ENCODE results near the gene FKBP9.

Gene FKBP9

DNA sequence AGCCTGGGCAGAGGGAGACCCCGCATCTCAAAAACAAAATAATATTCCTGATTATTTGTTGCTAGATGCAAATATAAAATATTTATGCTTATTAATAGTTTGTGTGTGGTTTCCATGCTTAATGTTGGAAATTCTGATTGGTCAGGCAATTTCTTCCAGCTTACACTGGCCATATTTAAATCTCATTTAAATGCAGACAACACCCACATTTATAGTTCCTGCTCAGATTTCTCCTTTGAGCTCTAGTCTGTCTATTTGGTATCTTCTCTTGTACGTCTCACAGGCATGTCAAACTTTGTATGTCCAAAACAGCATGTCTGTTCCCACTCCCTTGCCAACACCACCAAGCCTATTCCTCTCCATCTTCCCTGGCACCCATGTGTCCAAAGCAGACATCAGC is 52.5 kb downstream of the FKBP9 start:
- no peak for ATAC-seq

- no peak for ATAC-seq
Observed at GRCh38 chr7:33012364-33012763, 55.1 kb downstream of the FKBP9 start.

DNA sequence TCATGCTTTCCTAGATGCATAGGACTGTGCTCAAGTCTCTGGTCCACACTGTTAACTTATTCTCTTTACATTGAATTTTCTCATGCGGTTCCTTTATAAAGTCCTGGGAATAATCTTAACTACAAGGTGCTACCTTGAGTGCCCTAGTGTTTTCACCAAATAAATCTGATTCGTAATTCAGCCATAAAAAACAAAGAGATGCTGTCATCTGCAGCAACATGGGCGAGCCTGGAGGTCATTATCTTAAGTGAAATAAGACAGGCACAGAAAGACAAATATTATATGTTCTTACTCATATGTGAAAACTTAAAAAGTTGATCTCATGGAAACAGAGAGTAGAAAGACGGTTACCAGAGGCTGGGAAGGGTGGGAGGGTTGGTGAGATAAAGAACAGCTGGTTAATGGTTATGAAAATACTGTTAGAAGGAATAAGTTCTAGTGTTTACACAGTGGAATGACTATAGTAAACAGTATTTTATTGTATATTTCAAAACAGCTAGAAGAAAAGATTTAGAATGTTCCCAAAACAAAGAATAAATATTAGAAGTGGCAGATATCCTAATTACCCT is 67.0 kb downstream of the FKBP9 start:
- no peak for ATAC-seq

DNA sequence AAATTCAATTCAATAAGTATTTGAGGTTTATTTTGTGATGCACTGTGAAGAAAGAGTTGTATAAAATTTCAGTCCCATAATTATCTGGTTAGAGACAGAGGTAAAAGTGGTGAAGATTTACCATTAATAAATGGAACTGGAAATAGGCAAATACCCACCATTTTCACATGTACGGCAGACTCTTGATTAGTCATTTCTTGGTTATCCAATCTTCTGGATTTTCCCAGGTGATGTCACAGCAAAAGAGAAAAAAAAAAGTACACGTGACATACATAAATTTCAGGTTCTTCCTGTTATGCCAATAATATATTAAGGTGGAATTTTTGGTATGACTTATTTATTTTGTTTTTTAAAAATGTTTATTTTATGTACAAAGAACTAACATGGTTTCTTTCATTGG is 78.5 kb downstream of the FKBP9 start:
- no peak for ATAC-seq

GRCh38 chr7:33038639-33039038 is 81.4 kb downstream of the FKBP9 start:
- ATAC-seq: no peak

DNA sequence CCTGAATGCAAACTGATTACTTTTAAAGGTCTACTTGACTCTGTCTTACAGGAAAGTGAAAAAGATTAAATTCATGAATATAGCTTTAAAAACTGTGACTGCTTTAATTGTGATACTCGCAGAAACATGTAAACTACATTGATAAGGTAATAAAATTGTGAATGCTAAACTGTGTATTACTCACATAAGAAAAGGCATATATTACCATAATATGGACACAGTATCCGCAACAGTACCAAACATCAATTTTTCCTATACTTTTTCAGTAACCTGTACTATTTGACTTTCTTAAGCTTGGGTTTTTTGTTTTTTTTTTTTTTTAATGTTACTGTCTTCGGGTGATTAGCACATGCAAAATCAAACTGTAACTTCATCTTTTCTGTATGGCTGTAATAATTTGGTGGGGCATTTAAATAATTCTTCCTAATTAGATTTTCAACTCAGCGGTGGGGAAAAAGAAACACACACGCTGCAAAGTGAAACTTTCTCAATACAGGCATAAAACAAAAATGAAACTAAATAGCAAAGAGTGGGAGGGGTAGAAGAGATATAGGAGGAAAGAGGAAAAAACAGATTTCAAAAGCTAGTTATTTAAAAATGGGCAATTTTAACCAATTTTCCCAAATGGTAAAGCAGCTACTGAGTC is 82.1 kb downstream of the FKBP9 start:
- no peak for ATAC-seq

DNA sequence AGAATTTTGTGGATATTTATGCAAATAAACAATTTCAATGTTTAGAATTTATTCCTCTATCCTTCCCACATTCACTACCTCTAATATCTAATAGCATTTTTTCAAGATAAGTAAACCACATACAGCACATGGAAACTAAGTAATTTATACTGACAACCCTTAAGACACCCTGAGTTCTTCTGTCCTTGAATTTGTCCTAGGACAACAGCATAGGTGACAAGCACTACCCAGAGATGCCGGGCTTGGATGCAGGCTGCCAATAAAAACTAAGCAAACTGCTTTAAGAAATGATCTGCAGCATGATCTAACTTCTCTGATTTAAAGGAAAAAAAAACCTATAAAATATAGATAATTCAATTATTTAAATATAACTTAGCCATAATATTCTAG is 82.7 kb downstream of the FKBP9 start:
- ATAC-seq: no peak

DNA sequence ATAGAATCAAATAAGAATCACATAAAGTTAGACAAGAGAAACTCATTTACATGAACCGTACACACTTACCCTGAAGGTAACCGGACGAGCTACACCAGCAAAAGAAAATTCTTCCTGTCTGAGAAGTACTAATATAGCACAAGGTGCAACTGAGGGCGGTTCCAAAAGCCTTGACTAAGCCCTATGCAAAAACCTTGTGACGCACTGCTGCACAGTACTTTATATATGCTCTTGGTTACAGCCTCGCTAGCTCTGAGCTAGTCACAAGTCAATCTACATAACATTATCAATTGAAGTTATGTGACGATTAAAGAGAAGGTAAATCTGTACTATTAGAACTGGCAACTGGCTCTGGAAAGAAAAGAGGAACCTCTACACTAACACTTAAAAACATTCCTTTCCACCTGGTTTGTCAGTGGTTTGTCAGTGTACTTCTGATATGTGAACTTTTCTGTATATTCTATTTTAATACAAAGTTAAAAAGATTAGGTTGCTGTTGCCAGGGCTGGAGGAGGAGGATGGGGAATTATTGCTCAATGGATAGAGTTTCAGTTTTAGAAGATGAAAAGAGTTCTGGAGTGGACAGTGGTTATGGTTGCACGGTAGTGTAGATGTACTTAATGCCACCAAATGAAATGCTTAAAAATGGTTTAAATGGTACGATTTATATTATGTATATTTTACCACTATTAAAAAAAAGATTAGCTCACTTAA is 83.7 kb downstream of the FKBP9 start:
- peak; percentile 99 for ATAC-seq

DNA sequence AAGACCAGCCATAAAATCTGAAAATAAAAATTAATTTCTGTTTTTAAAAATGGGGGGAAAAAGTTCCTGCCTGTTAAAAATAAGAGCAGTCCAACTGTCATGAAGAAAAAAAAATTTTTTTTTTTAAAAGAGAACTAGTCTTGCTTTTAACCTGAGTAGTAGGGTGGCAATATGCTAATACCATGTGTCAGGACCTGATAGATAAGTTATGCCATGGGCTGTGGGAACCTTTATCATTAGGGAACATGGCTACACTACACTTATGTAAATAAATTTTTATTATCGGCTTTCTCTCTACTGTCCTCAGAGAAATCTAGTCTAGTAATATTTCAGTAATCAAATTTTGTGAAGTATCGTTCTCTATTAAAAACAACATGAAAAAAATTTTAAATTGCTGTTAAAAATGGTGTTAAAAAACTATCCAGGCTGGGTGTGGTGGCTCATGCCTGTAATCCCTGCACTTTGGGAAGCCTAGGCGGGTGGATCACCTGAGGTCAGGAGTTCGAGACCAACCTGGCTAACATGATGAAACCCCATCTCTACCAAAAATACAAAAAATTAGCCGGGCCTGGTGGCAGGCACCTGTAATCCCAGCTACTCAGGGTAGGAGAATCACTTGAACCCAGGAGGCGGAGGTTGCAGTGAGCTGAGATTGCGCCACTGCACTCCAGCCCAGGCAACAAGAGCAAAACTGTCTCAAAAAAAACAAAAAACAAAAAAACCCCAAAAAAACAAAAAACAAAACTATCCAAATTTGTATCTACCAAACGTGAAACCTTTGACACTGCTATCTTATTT is 84.6 kb downstream of the FKBP9 start:
- ATAC-seq: no peak

DNA sequence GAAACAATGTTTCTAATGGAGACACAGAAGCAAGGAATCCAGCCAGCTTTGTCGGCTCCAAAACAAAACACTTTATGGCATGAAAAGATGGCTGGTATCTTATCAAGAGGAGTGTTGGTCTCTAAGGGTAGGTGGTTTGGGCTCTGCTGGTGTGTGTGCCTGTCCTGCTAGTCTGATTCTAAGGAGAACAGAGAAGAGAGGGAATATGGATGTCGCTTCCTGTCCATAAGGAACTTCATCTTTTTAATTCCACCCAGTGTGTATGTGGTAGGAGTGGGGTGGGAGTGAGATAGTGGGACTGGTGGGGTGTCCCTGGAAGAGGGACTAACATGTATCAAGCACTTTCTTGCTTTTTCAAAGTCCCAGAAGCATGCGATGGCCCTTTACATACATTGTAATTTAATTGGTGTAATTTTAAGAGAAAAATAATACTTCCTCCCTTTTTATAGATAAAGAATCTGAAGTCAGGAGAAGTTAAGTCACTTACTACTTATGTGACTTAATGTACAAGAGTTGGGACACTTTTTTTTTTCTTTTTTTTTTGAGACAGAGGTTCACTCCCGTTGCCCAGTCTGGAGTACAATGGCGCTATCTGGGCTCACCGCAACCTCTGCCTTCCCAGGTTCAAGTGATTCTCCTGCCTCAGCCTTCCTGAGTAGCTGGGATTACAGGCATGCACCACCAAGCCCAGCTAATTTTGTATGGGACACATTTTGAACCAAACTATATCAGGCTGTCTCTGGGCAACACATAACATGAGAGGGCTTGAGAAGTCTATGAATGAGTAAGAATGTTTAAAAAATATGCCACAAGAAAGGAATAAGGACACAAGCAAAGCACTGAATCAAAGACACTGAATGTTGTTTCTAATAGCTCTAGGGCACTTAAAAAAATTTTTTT is 86.5 kb downstream of the FKBP9 start:
- no peak for ATAC-seq

DNA sequence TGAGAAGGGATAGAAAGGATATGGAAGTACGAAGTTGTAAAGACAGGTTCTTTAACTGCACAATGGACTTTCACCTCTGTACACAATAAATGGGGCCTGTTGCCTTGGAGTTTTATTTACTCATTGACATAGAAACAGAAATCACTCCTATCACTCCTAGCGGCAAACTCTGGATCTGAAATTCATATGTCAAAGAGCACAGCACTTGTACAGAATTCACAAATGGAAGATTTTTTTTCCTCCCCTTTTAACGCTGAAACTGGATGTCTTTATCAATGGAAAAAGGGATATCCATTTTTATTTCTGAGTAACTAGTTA is 87.1 kb downstream of the FKBP9 start:
- ATAC-seq: no peak

GRCh38 chr7:33044986-33045385 is 87.7 kb downstream of the FKBP9 start:
- ATAC-seq: no peak

DNA sequence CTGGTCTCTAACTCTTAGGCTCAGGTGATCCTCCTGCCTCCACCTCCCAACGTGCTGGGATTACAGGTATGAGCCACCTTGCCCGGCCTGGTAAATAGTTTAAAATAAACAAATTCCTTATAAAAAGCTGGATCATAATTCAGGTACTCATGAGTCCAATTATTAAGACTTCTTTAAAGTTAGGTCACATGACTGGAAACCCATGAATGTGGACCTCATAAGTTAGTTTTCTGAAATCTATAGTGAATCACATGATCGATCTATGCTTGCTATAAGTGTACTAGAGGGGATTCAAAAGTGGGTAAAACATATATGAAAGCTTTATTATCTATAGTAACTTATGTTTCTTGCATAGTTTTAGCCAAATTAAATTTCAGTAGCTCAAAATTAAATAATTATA is 91.0 kb downstream of the FKBP9 start:
- no peak for ATAC-seq

DNA sequence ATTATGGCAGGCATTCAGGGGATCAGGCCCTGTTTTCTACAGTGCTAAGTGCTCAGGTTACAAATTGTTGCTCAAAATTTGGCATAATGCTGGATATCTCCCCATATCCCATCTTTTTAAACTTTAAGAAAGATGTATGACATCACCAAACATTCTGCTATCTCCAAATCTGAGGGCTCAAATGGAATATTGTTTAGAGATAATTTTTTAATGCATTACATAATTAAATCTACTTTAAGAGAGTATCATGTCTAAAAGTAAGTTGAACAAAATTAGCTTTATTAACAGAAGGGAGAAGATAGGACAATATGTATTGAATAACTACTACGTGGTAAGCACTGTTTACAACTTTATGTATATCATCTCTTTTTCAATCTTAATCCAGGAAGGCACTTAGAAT is 91.5 kb downstream of the FKBP9 start:
- ATAC-seq: no peak

DNA sequence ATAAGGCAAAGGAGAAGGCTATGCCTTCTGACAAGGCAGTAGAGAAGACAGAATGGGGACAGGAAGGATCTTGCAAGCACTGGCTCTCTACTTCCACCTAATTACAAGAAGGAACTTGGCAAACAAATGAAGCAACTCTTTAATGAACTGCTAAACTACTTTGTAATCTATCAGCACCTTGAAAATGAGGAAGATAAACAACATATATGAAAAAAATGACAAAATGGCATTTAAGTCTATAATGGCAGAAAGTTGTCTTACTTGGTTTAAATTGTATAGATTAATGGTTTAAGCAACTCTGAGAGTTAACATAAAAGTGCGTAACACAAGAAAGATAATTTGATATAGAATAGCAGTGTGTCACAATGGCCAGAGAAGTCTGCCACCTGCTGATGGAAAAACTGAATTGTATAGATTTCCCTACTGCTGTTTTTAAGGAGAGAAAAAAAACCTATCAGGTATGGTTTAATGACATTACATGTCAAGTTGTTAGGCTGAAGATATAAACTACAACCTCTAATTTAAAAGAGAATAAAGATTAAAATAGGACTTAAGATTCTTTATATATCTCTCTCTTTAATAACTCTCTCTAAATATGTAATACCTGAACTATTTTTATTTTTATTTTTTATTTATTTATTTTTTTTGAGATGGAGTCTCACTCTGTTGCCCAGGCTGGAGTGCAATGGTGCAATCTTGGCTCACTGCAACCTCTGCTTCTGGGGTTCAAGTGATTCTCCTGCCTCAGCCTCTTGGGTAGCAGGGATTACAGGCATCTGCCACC is 93.5 kb downstream of the FKBP9 start:
- peak; percentile 36 to 60 for ATAC-seq

GRCh38 chr7:33053721-33054120 is 96.5 kb downstream of the FKBP9 start:
- no peak for ATAC-seq

- peak; percentile 86 to 90 for ATAC-seq
Observed at GRCh38 chr7:33054261-33054964, 97.2 kb downstream of the FKBP9 start.

DNA sequence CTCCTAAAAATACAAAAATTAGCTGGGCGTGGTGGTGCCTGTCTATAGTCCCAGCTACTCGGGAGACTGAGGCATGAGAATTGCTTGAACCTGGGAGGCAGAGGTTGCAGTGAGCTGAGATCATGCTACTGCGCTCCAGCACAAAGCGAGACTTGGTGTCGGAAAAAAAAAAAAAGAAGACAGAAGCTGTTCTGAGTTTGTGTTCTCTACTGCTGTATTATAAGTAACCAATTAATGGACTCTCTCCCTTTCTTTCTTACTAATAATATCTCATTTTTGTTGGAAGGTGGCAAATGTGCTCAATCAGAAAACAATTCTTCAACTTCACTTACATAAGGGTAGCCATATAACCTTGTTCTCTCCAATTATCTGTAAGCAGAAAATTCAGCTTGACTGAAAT is 97.9 kb downstream of the FKBP9 start:
- no peak for ATAC-seq

Data from activated CD4-positive, CD25-positive, alpha-beta regulatory T cell treated with anti-CD3 and anti-CD28 coated beads, Interleukin-2, amount 50 U/mL, for 24 hours (primary cell).